Left ventricle myocardium superior (tissue), 1 donor: ENCODE measurements around the gene ARCN1. TPM values are rescaled to one million over a fixed set of nuclear protein-coding genes. Genes with fewer than 3 reads are reported as not detected.
A peak's percentile ranks its signal among the peaks of the same experiment; 100 is the strongest.
"Not testable (repeated sequence)": the region's sequence is repeated elsewhere in the genome, so short reads cannot be mapped to it uniquely, and the experiment has no call there.

Experiments
- ATAC-seq: fragments of 200-7000 bp; cut with Tn5 transposase; one replicate; pipeline ENCODE4 v1.9.1; 2020; ENCODE audit warnings: mild to moderate bottlenecking, moderate library complexity
- DNase-seq: peaks from one replicate; pipeline ENCODE4 v3.0.0-alpha.2; 2020
- intact Hi-C: fragments of 100-400 bp; cut with micrococcal nuclease; formaldehyde crosslinking; loops from one replicate; pipeline ENCODE4 v1.11.0; 2022
- total RNA-seq: library from RNA; stranded (reverse); fragmentation: NEBNext Ultra II Directional; extraction: Animal tissue kit (Norgen Biotek cat#: 25700); gene quantifications from one replicate; pipeline ENCODE4 v1.2.1, GENCODE V29; 2021
- donor health status: DM: no; HTN: yes; CAD: no; lungs with severe emphysema.

The ARCN1 gene
- total RNA-seq, 1 donor from 2014 or later: 97.1 TPM

DNA sequence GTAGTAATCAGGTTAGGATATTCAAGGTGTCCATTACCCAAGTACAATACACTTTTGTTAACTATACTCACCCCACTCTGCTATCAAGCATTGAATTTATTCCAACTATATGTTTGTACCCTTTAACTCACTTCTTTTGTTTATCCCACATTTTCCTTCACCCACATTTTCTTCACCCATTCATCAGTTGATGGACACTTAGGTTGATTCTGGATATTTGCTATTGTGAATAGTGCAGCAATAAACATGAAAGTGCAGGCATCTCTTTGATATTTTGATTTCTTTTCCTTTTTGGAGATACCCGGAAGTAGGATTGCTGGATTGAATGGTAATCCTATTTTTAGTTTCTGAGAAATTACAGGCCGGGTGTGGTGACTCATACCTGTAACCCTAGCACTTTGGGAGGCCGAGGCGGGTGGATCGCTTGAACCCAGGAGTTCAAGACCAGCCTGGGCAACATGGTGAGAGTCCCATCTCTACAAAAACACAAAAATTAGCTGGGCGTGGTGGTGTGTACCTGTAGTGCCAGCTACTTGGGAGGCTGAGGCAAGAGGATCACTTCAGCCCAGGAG lies 34.7 kb upstream of the ARCN1 start:
- intact Hi-C loops: no loop called here
- DNase-seq (no peak), ATAC-seq (no peak)

DNA sequence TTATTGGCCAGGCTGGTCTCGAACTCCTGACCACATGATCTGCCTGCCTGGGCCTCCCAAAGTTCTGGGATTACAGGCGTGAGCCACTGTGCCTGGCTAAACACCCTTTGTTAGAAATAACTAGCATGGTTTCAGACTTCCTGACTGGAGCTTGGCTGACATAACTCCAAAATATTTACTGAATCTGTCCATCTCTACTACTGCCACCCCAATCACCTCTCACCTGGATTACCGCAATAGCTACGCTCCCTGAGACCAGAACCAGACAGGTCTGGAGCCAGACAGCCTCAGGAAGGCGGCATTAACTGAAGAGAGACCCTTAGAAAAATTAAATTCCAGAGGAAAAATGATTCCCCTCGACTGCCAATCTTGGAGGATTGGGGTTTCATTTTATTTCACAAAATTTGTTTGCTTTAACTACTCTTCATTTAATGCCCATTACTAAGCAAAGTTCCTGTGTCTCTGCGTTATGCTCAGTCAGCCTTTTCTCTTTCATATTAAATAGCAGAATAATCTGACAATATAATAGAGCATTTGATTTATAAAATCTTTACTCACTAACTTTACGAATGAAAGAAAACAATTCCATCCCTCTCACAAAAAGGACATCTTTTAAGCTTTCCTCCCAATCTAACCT lies 28.1 kb upstream of the ARCN1 start:
- intact Hi-C loops: no loop called here
- no peak for ATAC-seq
- DNase-seq: no peak

DNA sequence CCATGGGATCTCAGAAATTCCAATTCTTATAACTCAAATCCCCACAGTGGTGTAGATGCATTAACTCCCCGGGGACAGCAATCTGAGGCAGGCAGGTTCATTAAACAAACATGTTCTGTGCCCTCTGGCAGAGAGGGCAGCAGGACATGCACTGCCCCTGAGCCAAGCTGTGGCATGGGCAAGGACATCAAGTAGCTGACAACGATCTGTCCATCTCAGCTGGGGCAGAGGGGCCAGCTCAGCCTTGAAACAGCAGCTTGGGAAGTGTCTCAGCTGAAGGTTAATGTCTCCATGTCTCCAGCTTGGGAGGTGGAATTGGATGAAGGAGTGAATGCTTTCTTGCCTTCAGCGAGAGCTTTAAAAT lies 27.6 kb upstream of the ARCN1 start:
- no peak for DNase-seq
- no peak for ATAC-seq
- intact Hi-C loops: no loop called here

DNA sequence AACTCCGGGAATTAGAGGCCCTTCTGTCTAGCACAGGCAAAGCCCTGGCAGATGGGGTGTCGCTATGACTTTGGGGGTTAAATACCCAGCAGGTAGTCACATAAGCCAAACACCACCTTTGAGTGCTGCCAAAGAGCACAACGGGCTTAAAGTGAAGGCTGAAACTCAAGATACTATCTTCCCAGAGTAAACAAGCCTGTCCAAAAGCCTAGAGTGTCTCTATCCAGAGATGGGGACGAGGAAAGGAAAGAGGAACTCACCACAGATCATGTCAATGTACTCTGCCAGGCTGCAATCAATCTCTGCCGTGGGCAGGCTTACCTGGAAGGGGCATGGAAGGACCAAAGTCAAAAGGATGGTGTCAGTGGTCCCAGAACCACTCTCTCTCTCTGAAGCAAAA lies 26.7 kb upstream of the ARCN1 start:
- intact Hi-C loops: no loop called here
- ATAC-seq (no peak), DNase-seq (no peak)

GRCh38 chr11:118547132-118547531 lies 25.1 kb upstream of the ARCN1 start:
- intact Hi-C loops: no loop called here
- no peak for DNase-seq
- ATAC-seq: no peak

GRCh38 chr11:118552341-118552740 lies 19.9 kb upstream of the ARCN1 start:
- no peak for ATAC-seq
- DNase-seq: no peak
- intact Hi-C loops: no loop called here

DNA sequence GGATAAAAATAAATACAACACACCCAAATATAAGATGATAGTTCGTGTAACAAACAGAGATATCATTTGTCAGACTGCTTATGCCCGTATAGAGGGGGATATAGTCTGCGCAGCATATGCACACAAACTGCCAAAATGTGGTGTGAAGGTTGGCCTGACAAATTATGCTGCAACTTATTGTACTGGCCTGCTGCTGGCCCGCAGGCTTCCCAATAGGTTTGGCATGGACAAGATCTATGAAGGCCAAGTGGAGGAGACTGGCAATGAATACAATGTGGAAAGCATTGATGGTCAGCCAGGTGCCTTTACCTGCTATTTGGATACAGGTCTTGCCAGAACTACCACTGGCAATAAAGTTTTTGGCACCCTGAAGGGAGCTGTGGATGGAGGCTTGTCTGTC lies 11.4 kb upstream of the ARCN1 start:
- intact Hi-C loops: no loop called here
- DNase-seq: no peak
- no peak for ATAC-seq

GRCh38 chr11:118565051-118565450 lies 7.2 kb upstream of the ARCN1 start:
- ATAC-seq (peak; percentile 58), DNase-seq (peak; percentile 48)
- intact Hi-C loops: no loop called here

DNA sequence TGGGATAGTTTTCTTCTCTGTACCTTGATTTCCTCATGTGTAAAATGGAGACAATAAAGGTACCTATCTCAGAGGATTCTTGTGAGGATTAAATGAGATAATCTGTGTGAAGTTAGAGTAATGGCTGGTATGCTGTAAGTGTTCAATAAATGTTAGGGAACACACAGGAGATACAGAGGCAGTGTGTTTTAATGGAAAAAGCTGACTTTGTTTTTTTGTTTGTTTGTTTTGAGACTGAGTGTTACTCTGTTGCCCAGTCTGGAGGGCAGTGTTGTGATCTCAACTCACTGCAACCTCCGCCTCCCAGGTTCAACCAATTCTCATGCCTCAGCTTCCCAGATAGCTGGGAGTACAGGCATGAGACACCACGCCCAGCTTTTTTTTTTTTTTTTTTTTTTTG lies 2.5 kb upstream of the ARCN1 start:
- no peak for DNase-seq
- intact Hi-C loops: no loop called here
- ATAC-seq: no peak

DNA sequence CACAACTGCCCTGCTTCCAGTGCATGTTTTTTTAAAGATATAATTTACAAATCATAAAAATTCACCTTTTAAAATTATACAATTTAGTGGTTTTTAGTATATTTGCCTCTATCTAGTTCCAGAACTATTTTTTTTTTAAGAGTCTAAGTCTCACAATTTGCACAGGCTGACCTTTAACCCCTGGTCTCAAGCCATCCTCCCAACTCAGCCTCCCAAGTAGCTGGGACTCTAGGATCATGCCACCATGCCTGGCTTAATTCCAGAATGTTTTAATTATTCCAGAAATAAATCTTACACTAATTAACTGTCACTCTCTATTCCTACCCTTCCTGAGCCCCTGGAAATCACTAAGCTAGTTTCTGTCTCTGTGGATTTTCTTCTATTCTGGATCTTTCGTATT lies 1.4 kb upstream of the ARCN1 start:
- intact Hi-C loops: no loop called here
- DNase-seq: no peak
- no peak for ATAC-seq

DNA sequence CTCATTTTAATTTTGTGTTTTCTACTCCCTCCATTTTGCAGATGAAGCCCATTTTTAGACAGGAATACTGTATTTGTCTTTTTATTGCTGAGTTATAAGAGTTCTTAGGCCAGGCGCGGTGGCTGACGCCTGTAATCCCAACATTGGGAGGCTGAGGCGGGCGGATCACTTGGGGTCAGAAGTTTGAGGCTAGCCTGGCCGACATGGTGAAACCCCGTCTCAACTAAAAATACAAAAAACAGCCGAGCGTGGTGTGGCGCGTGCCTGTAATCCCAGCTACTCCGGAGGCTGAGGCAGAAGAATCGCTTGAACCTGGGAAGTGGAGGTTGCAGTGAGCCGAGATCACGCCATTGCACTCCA lies 528 bp upstream of the ARCN1 start:
- peak; percentile 37 for DNase-seq
- ATAC-seq, intact Hi-C loops: not testable (repeated sequence)

DNA sequence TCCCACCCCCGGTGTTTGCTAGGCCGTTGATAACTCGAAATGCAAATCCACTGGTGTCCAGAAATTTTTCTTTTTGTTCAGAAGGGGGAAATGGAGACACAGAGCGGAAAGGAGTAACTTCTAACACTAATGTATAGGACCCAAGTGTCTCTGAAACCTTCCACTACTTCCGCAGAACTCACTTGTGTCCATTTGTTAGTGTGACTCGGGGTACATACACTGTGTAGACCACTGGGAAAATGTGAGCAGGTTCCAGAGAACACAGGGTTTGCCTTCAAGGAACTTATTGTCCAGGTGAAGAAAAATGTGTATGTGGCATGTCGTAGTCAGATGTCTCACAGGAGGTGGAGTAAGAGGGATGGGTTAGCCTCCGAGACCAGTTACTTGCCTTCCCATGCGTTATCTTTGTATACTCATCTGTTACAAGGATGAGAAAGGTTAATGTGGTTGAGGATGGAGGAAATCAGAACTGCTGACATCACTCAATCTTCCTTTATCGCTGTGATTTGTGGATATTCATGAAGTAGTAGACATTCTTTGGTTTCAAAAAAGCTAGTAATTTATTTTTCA lies 857 bp downstream of the ARCN1 start:
- no peak for DNase-seq
- intact Hi-C loops: no loop called here
- peak; percentile 29 for ATAC-seq

DNA sequence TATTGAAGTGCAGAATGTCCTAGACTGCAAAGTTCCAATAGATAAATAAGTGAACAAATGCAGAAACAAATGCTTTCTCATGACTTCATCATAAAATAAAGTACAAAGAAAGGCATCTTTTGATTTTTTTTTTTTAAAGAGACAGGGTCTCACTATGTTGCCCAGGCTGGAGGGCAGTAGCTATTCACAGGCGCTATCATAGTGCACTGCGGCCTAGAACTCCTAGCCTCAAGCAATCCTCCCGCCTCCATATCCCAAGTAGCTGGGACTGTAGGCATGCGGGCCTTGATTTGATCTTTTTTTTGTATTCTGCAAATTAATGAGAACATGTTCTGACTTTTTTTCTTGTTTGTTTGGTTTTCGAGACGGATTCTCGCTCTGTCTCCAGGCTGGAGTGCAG lies 2.4 kb downstream of the ARCN1 start:
- intact Hi-C loops: no loop called here

DNA sequence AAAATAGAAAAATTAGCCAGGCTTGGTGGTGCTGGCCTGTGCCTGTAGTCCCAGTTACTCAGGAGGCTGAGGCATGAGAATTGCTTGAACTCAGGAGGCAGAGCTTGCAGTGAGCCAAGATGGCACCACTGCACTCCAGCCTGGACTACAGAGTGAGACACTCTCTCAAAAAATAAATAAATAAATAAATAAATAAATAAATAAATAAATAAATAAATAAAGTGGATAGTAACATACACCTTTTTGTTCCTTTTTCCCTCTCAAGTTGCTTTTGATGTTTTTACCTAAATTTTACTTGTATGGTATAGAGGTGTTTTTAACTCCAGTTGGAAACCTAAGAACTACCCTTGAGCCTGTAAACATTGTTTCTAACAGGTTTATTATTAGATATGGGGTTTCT lies 5.8 kb downstream of the ARCN1 start:
- DNase-seq, intact Hi-C loops, ATAC-seq: not testable (repeated sequence)

More for the DNA sequence above, 2.4 kb downstream of the ARCN1 start:
- no peak for ATAC-seq
- no peak for DNase-seq

DNA sequence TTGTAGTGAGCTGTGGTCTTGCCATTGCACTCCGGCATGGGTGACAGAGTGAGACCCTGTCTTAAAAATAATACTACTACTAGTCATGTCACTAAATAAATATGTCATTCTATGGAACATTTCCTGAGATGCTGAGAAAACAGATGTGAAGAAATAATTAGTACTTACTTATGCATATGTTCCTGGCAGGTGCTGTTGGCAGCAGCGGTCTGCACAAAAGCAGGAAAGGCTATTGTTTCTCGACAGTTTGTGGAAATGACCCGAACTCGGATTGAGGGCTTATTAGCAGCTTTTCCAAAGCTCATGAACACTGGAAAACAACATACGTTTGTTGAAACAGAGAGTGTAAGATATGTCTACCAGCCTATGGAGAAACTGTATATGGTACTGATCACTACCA lies 8.8 kb downstream of the ARCN1 start:
- no peak for ATAC-seq
- intact Hi-C loops: no loop called here
- no peak for DNase-seq

GRCh38 chr11:118587952-118588351 lies 15.7 kb downstream of the ARCN1 start:
- no peak for DNase-seq
- ATAC-seq: peak; percentile 56
- intact Hi-C loops: no loop called here

DNA sequence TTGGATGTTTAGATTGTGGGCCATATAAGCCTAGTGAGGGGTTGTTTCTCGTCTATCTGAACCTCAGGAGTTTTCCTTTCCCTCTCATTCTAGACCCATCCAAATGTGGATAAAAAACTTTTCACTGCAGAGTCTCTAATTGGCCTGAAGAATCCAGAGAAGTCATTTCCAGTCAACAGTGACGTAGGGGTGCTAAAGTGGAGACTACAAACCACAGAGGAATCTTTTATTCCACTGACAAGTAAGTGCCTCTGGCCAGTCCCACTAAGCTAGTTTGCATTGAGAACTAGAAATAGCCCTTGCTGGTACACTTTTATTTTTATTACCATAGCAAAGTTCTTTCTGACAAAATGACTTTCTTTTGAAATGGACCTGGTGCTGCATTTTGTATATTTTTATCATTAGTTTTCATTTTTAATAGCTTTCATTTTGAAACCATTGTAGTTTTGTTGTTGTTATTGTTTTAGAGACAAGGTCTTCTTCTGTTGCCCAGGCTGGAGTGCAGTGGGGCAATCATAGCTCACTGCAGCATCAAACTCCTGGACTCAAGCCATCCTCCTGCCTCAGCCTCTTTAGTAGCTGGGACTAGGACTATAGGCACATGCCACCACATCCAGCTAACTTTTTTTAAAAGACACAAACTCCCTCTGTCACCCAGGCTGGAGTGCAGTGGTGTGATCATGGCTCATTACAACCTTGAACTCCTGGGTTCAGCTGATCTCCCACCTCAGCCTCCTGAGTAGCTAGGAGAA lies 20.6 kb downstream of the ARCN1 start:
- DNase-seq (no peak), ATAC-seq (peak; percentile 75)
- intact Hi-C loops: loop anchor here (10.0 kb wide), 1 partner anchor 62 kb away; no protein-coding TSS in a partner anchor

GRCh38 chr11:118594984-118595383 lies 22.8 kb downstream of the ARCN1 start:
- intact Hi-C loops: loop anchor here (10.0 kb wide), 1 partner anchor 60 kb away; no protein-coding TSS in a partner anchor
- not testable (repeated sequence) for DNase-seq
- ATAC-seq: peak; percentile 9

GRCh38 chr11:118596224-118597146 lies 24.3 kb downstream of the ARCN1 start:
- no peak for DNase-seq
- intact Hi-C loops: loop anchor here (10.0 kb wide), 1 partner anchor 58 kb away; no protein-coding TSS in a partner anchor
- ATAC-seq: no peak
